Peyer's patch (tissue), 4 donors: ENCODE results near the gene SUPV3L1. TPM values are rescaled to one million over a fixed set of nuclear protein-coding genes. Genes with fewer than 3 reads are reported as not detected.

Experiments
- DNase-seq, 3 donors: peaks; one replicate each; pipeline ENCODE4 v3.0.0-alpha.2; 2017 to 2019
- H3K27ac ChIP-seq, 4 donors: fragments of 200-600 bp; sonication (generic); one replicate each; pipeline ENCODE4 v1.5.1; 2016 to 2019
- H3K27me3 ChIP-seq, 2 donors: fragments of 200-600 bp; sonication (generic); one replicate each; pipeline ENCODE4 v1.5.1; 2019
- H3K36me3 ChIP-seq, 3 donors: fragments of 200-600 bp; sonication (generic); one replicate each; pipeline ENCODE4 v1.5.1; 2016 to 2019
- H3K4me1 ChIP-seq, 4 donors: fragments of 200-600 bp; sonication (generic); one replicate each; pipeline ENCODE4 v1.5.1; 2016 to 2019
- H3K4me3 ChIP-seq, 4 donors: fragments of 200-600 bp; sonication (generic); 1 replicate in 3 of 4; 2 replicates in 1 of 4; pipeline ENCODE4 v1.5.1; 2016 to 2019; ENCODE audit warnings: mild to moderate bottlenecking in 1 of 4
- H3K9me3 ChIP-seq, 4 donors: fragments of 200-600 bp; sonication (generic); one replicate each; pipeline ENCODE4 v1.5.1; 2016 to 2019; ENCODE audit warnings: mild to moderate bottlenecking in 1 of 4
- POLR2A ChIP-seq, 2 donors: fragments of 450-650 bp; IDR thresholded peaks; one replicate each; pipeline ENCODE4 v1.5.1; 2017; ENCODE audit warnings: antibody characterized with exemption in 2 of 2, mild to moderate bottlenecking in 2 of 2, moderate library complexity in 2 of 2
- total RNA-seq, 4 donors: library from RNA; depleted of rRNA; stranded (reverse); fragments of >200 nt; gene quantifications; one replicate each; pipeline ENCODE4 v1.1.0, GENCODE V29; 2016
- TF ChIP-seq, protein P1 (sequence below), 6 experiments: fragments of 450-650 bp in 4 of 6; fragments of 200-600 bp in 2 of 6; sonication (generic) in 1 of 6; IDR thresholded peaks; one replicate each; pipeline ENCODE4 v1.5.1; 2017 to 2019; ENCODE audit warnings: antibody characterized with exemption in 6 of 6, mild to moderate bottlenecking in 3 of 6, moderate library complexity in 1 of 6

The SUPV3L1 gene
- total RNA-seq, 4 donors from 2014 or later: 20.5 to 50.3 (median 31.2) TPM

DNA sequence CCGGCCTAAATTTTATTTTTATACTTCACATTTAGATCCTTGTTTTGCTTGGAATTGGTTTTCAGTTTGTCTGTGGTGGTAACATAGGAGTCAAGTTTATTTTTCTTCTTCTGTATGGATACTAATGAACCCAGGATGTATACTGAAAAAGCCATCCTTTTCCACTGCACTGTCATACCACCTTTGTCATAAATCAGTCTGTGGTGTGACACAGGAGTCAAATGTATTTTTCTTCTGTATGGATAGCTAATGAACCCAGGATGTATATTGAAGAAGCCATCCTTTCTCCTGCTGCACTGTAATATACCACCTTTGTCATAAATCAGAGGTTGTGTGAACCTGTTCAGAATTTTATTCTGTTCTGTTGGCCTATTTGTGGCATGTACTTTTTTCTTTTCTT is 34.7 kb upstream of the SUPV3L1 start:
- H3K9me3 ChIP-seq: no peaks in the 10 kb centered on the region
- H3K27ac ChIP-seq: no peak overlapping the region
- H3K36me3 ChIP-seq: no peaks in the 10 kb centered on the region
- H3K4me1 ChIP-seq: no peaks in the 10 kb centered on the region
- no peak overlapping the region for H3K4me3 ChIP-seq
- no peaks in the 10 kb centered on the region for H3K27me3 ChIP-seq
- DNase-seq: no peak
- TF ChIP-seq, protein P1, sequence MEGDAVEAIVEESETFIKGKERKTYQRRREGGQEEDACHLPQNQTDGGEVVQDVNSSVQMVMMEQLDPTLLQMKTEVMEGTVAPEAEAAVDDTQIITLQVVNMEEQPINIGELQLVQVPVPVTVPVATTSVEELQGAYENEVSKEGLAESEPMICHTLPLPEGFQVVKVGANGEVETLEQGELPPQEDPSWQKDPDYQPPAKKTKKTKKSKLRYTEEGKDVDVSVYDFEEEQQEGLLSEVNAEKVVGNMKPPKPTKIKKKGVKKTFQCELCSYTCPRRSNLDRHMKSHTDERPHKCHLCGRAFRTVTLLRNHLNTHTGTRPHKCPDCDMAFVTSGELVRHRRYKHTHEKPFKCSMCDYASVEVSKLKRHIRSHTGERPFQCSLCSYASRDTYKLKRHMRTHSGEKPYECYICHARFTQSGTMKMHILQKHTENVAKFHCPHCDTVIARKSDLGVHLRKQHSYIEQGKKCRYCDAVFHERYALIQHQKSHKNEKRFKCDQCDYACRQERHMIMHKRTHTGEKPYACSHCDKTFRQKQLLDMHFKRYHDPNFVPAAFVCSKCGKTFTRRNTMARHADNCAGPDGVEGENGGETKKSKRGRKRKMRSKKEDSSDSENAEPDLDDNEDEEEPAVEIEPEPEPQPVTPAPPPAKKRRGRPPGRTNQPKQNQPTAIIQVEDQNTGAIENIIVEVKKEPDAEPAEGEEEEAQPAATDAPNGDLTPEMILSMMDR (IDR thresholded peaks at IDR 0.05): no peak

DNA sequence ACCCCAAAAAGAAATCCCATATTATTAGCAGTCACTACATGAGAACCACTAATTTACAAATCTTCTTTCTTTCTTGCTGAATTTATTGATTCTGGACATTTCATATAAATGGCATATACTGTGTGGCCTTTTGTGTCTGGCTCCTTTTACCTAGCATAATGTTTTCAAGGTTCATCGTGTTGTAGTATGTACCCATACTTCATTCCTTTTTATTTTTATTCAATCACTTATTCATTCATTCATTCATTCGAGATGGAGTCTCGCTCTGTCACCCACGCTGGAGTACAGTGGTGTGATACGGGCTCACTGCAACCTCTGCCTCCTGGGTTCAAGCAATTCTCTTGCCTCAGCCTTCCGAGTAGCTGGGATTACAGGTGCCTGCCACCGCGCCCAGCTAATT is 34.2 kb upstream of the SUPV3L1 start:
- TF ChIP-seq, protein P1 (IDR thresholded peaks at IDR 0.05): no peak
- TF ChIP-seq POLR2A (IDR thresholded peaks at IDR 0.05): no peak
- no peak for DNase-seq
- Histone ChIP-seq H3K9me3 (no peaks in the 10 kb centered on the region), H3K27me3 (no peaks in the 10 kb centered on the region), H3K4me1 (no peaks in the 10 kb centered on the region), H3K36me3 (no peaks in the 10 kb centered on the region), H3K4me3 (no peak overlapping the region), H3K27ac (no peak overlapping the region)

DNA sequence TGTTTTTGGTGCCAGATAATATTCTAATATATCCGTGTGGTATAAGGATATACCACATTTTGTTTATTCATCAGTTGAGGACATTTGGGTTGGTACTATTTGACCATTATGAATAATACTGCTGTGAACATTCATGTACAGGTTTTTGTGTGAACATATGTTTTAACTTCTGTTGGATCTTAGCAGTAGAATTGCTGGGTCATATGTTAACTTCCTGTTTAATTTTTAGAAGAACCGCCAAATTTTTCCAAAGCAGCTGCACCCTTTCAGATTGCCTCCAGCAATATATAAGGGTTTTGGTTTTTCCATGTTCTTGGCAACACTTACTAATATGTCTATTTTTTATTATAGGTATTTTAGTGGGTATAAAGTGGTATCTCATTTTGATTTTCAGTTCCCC is 33.3 kb upstream of the SUPV3L1 start:
- no peak overlapping the region for H3K4me3 ChIP-seq
- no peaks in the 10 kb centered on the region for H3K9me3 ChIP-seq
- DNase-seq: no peak

DNA sequence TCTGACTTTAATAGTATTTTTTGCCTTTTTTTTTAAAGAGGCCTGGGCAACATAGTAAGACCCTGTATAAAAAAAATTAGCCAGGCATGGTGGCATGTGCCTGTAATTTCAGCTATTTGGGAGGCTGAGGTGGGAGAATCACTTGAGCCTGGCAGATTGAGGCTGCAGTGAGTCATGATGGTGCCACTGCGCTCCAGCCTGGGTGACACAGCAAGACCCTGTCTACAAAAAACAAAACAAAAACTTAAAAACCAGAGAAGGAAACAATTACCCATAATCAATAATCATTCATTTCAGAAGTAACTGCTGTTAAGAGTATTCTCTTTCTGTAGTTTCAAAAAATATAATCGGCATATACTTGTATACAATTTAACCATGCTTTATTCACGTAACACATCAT is 28.1 kb upstream of the SUPV3L1 start:
- H3K9me3 ChIP-seq: no peaks in the 10 kb centered on the region
- no peak for DNase-seq
- no peaks in the 10 kb centered on the region for H3K36me3 ChIP-seq
- H3K27ac ChIP-seq: no peak overlapping the region
- H3K4me3 ChIP-seq: no peak overlapping the region
- no peaks in the 10 kb centered on the region for H3K4me1 ChIP-seq
- no peaks in the 10 kb centered on the region for H3K27me3 ChIP-seq
- TF ChIP-seq, protein P1 (IDR thresholded peaks at IDR 0.05): no peak
- no peak for TF ChIP-seq POLR2A (IDR thresholded peaks at IDR 0.05)

More for the DNA sequence above, 33.3 kb upstream of the SUPV3L1 start:
- Histone ChIP-seq H3K36me3 (no peaks in the 10 kb centered on the region), H3K27me3 (no peaks in the 10 kb centered on the region), H3K4me1 (no peaks in the 10 kb centered on the region), H3K27ac (no peak overlapping the region)
- TF ChIP-seq, protein P1 (IDR thresholded peaks at IDR 0.05): no peak
- no peak for TF ChIP-seq POLR2A (IDR thresholded peaks at IDR 0.05)

DNA sequence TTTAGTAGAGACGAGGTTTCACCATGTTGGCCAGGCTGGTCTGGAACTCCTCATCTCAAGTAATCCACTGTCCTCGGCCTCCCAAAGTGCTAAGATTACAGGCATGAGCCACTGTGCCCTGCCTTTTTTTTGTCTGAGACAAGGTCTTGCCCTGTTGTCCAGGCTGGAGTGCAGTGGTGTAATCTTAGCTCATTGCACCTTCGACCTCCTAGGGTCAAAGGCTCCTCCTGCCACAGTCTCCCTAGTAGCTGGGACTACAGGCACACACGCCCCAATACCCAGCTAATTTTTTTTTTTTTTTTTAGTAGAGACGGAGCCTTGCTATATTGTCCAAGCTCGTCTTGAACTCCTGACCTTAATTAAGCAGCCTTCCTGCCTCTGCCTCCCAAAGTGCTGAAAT is 26.8 kb upstream of the SUPV3L1 start:
- DNase-seq: no peak
- no peak overlapping the region for H3K4me3 ChIP-seq
- H3K4me1 ChIP-seq: no peaks in the 10 kb centered on the region
- no peaks in the 10 kb centered on the region for H3K27me3 ChIP-seq
- H3K27ac ChIP-seq: no peak overlapping the region
- peaks cover 0 to 4% (median 0%) of the 10 kb centered on the region in 3 donors for H3K36me3 ChIP-seq
- TF ChIP-seq, protein P1 (IDR thresholded peaks at IDR 0.05): no peak
- no peak for TF ChIP-seq POLR2A (IDR thresholded peaks at IDR 0.05)
- no peaks in the 10 kb centered on the region for H3K9me3 ChIP-seq

DNA sequence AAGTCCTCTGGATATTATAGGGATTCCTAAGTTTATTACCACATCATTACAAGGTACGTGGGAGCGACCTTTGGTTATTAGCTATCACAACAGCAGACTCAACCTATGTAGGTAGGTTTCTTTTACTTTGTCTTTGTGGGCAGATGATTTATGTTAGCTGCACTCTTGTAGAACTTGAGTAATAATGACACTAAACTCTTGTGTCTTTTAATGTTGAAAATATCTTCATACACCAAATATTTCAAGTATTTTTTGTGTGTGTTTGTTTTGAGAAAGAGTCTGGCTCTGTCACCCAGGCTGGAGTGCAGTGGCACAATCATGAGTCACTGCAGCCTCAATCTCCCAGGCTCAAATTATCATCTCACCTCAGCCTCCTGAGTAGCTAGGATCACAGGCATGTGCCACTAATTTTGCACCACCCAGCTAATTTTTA is 19.2 kb upstream of the SUPV3L1 start:
- H3K4me3 ChIP-seq: no peak overlapping the region
- no peak for TF ChIP-seq POLR2A (IDR thresholded peaks at IDR 0.05)
- TF ChIP-seq, protein P1 (IDR thresholded peaks at IDR 0.05): no peak
- H3K9me3 ChIP-seq: no peaks in the 10 kb centered on the region
- no peak overlapping the region for H3K27ac ChIP-seq
- peaks cover 0 to 44% (median 0%) of the 10 kb centered on the region in 3 donors for H3K36me3 ChIP-seq
- no peaks in the 10 kb centered on the region for H3K27me3 ChIP-seq
- H3K4me1 ChIP-seq: no peaks in the 10 kb centered on the region
- DNase-seq: no peak
